Measurements from ENCODE around the gene DDX28.
"Not testable (repeated sequence)": the region's sequence is repeated elsewhere in the genome, so short reads cannot be mapped to it uniquely, and the experiment has no call there.

Gene DDX28

DNA sequence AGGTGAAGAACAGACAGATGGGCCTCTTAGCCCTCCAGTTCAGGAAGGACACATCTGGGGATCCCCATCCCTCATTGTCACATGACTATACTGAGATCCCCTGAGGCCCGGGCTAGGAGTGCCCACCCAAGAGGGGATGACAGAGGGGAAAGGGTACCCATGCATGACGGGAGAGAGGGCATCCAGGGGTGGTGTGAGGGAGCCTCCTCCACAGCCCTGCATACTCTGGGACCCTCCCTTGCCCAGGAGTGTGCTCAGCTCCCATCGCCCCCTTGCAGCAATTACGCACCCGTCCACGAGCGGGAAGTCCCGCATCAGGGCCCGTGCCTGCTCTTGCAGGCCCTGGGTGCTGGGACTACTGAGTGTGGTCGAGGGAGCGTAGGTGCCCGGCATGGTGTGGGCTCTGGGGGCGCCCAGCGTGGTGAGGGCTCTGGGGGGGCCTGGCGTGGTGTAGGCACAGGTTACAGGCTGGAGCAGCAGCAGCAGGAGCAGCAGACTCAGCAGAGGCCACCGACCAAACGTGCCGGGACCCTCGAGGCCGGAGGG is 30.3 kb downstream of the DDX28 start:
- DNase-seq = no peak

- no peak for DNase-seq
These were observed 33.0 kb downstream of the DDX28 start for GRCh38 chr16:67990018-67990386.

GRCh38 chr16:67989322-67990017 is 33.6 kb downstream of the DDX28 start:
- DNase-seq = no peak

- no peak for DNase-seq
These were observed 34.4 kb downstream of the DDX28 start for GRCh38 chr16:67988675-67989074.

GRCh38 chr16:67987460-67988160 is 35.4 kb downstream of the DDX28 start:
- no peak for DNase-seq

- DNase-seq = no peak
These were observed 36.1 kb downstream of the DDX28 start for GRCh38 chr16:67986949-67987348.

DNA sequence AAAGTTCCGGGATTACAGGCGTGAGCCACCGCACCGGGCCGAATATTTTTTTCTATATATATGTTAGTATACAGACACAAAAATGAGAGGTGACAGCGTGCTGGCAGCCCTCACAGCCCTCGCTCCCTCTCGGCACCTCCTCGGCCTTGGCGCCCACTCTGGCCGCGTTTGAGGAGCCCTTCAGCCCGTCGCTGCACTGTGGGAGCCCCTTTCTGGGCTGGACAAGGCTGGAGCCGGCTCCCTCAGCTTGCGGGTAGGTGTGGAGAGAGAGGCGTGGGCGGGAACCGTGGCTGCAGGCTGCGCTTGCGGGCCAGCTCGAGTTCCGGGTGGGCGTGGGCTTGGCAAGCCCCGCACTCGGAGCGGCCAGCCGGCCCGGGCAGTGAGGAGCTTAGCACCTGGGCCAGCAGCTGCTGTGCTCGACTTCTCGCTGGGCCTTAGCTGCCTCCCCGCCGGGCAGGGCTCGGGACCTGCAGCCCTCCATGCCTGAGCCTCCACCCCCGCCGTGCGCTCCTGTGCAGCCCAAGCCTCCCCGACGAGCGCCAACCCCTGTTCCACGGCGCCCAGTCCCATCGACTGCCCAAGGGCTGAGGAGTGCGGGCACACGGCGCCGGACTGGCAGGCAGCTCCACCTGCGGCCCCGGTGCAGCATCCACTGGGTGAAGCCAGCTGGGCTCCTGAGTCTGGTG is 40.9 kb downstream of the DDX28 start:
- DNase-seq = no peak

- DNase-seq = no peak
These were observed 42.9 kb downstream of the DDX28 start, which contains the start of gene DPEP3 for GRCh38 chr16:67979955-67980678. TSS of gene DPEP3 (minus strand) at chr16:67980499. CDS start at chr16:67980380, 119 bp downstream.

GRCh38 chr16:67977469-67978227 is 45.4 kb downstream of the DDX28 start:
- no peak for DNase-seq

- no peak for DNase-seq
These were observed 46.0 kb downstream of the DDX28 start for GRCh38 chr16:67977005-67977404.

DNA sequence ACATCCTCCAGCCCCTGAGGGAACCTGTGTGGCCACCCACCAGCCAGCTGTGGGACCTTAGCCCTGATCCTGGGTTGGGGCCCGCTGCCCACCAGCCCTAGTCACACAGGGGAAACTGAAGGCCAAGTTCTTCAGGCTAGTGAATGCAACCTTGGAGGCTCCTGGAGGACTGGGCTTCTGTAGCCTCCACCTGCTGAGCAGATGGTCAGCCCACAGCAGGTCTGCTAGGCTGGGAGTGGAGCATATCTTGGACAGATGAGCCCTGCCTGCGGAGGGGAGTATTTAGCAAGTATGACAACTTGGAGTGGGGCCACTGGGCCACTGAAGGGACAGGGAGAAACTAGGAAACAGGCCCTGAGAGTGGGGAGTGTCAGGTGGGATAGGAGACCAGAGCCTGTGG is 46.8 kb downstream of the DDX28 start:
- DNase-seq = no peak

GRCh38 chr16:67975321-67976105 is 47.5 kb downstream of the DDX28 start:
- no peak for DNase-seq

- not testable (repeated sequence) for DNase-seq
These were observed 50.7 kb downstream of the DDX28 start for GRCh38 chr16:67972285-67972684.

DNA sequence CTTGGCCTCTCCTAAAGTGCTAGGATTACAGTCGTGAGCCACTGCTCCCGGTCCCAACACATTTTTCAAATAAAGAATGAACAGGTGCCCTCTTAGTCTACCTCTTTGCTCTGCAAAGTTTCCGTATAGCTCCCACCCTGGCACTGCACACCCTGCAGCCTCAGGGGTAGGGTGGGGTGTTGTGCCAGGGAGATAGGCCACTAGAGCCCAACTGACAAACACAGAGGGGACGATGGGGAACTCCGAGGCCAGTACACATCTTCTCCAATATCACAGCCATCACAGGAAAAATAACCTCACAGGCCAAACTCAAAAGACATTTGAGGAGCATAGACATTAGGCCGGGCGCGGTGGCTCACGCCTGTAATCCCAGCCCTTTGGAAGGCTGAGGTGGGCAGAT is 51.9 kb downstream of the DDX28 start:
- no peak for DNase-seq
